GM12892 (cell line): Measurements from ENCODE around the gene PLA2G6.

Source experiments
- POLR2A ChIP-seq: IDR thresholded peaks from 2 replicates; pipeline ENCODE4 v1.6.1; 2011; ENCODE audit warnings: low read depth, low read length, control low read depth
- POLR2AphosphoS5 ChIP-seq: IDR thresholded peaks from 2 replicates; pipeline ENCODE4 v1.6.1; 2011; ENCODE audit warnings: low read depth, low read length, control low read depth

- TF ChIP-seq POLR2A (no peak), POLR2AphosphoS5 (no peak)
Measured at GRCh38 chr22:38169116-38169515, 12.5 kb downstream of the PLA2G6 start.
